GM13977 (cell line): ENCODE measurements around the gene ITIH4.

Experiments used
- DNase-seq: peaks from one replicate; pipeline ENCODE4 v3.0.0; 2012; ENCODE audit warnings: low spot score
- CTCF ChIP-seq: IDR thresholded peaks from 2 replicates; pipeline ENCODE4 v1.5.1; 2012; ENCODE audit warnings: mild to moderate bottlenecking, control low read depth; ENCODE audit not compliant: insufficient read depth; ENCODE audit errors: extremely low read depth, missing control alignments
- in situ Hi-C: fragments of 300-500 bp; cut with MboI; formaldehyde crosslinking; loops from one replicate; pipeline ENCODE4 v1.12.0; 2022; ENCODE audit warnings: low sequenced_read_pairs, low pct_unique_long_range_greater_than_20kb, mixed read lengths, inconsistent platforms; ENCODE audit not compliant: unreplicated experiment

The ITIH4 gene

GRCh38 chr3:52874160-52874701 is 43.8 kb upstream of the ITIH4 start:
- no peak for TF ChIP-seq CTCF
- in situ Hi-C loops = no loop called here
- DNase-seq = no peak

- no peak for DNase-seq
- TF ChIP-seq CTCF = no peak
- in situ Hi-C loops = no loop called here
Observed at GRCh38 chr3:52873433-52874159, 43.1 kb upstream of the ITIH4 start.

GRCh38 chr3:52872245-52872644 is 41.8 kb upstream of the ITIH4 start:
- TF ChIP-seq CTCF = no peak
- no peak for DNase-seq
- in situ Hi-C loops = no loop called here

GRCh38 chr3:52871761-52872160 is 41.3 kb upstream of the ITIH4 start:
- DNase-seq = no peak
- in situ Hi-C loops = no loop called here
- TF ChIP-seq CTCF = no peak

GRCh38 chr3:52870471-52870870 is 40.0 kb upstream of the ITIH4 start:
- no peak for DNase-seq
- in situ Hi-C loops = no loop called here
- no peak for TF ChIP-seq CTCF

- no peak for TF ChIP-seq CTCF
- in situ Hi-C loops = no loop called here
- DNase-seq = no peak
Observed at GRCh38 chr3:52866427-52866826, 36.0 kb upstream of the ITIH4 start.
